HG02973 (cell line): Measurements from ENCODE around the gene GP1BA.

ENCODE experiments used
- ATAC-seq: cut with Tn5 transposase; IDR thresholded peaks from one replicate; pipeline ENCODE4 v1.9.1; 2021; ENCODE audit warnings: moderate library complexity; ENCODE audit not compliant: unreplicated experiment

GP1BA gene

DNA sequence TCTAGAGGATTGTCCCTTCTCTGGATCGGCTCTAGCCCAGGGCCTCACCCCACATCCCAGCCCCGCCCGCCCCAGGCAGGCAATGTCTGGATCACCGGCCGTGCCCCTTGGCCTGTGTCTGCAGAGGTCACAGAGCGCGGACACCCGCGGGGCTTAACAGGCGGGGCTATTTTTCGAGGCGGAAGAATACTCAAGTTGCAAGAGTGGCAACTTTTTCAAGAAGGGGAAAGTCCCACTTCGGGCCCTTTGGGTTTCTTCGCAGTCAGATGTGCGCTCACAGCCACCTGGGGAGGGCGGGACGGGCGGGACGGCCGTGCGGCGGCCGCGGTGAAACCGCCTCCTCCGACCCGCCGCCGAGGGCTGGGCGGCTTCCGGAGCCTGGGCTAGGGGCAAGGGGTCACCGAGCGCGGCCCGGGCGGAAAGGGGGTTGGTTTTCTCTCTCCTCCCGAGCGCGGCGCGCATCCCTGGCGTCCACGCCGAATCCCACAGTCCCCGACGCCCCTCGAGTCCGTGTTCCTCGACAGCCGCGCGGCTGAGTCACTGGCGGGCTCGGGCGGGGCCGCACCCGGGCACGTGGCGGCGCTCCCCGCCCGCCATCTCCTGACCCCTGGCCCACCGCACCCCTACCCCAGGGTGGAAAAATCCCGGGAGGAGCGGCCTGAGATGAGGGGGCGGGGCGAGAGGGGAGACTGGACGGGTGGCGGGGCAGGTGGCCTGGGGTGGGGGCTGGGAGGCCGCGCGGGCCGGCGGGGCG, 17.4 kb downstream of the GP1BA start:
- peak; percentile 24 for ATAC-seq

DNA sequence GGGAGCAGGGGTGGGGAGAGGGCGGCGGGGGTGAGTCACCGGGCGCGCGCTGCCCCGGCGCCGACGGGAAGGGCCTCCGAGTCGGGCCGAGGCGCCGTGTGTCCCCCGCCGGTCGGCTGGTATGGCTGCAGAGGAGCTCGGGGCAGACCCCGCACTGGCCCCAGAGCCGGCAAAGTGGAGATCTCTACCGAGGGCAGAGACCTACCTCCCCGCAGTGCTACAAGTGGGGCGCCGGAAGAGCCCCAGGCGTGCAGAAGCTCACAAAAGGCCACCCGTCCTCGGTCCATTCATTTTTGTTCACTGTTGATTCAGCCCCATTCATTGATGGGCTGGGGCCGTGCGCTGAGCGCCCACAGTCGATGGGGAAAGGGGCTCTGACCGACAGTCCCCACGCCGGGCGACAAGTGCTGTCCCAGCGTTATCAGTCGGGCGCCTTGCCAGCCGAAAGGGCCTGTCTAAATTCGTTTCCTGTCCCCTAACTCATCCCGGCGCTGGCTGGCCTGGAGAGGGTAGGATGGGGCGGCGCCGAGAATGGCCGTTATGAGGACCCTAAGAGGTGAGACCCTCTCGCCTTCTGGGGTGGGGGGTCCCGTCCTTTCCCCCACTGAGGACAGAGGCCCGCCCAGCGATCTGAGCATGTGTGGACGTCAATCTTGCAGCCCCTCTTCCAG, 18.1 kb downstream of the GP1BA start:
- peak; percentile 8 for ATAC-seq

DNA sequence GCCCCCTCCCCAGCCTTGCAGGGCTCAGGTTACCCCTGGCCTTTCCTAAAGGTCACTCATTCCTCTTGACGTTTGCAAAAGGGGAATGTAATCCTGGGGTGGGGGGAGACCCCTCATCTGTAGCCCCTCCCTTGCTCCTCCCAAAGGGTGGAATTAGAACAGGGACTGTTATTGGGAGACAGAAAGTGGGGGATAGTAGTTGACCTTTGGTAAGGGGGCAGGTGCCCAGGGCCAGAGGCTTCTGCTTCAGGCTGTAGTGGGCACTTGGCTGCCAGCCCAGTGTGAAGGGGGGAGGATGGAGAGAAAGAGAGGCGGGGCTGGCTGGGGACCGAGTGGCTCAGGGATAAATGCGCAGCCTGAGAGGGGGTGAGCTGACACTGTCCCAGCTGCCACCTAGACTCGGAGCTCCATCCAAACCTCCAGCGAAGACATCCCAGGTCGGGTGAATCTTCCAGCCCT, 18.7 kb downstream of the GP1BA start, which contains the start of gene ENO3:
Gene ENO3, plus strand, starts transcription at position 374 of the 459 bp plus-strand sequence. CDS start 711 bp downstream, outside the sequence.
- ATAC-seq = no peak

DNA sequence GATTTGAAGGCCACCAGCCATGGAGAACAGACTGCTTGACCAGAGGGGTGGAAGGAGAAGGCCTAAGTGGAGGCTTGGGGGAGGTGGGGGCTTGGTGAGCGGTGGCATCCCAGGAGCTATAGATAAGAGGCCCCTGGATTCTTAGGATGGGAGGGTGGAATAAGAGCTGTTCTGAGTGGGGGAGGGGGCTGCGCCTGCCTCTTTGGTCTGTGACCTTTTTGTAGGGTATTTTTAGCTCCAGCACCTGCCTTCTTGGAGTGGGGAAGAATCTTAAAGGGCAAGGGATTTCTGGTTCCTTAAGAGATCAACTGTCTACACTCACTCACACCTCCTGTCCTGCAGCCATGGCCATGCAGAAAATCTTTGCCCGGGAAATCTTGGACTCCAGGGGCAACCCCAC, 19.4 kb downstream of the GP1BA start:
- ATAC-seq = no peak

DNA sequence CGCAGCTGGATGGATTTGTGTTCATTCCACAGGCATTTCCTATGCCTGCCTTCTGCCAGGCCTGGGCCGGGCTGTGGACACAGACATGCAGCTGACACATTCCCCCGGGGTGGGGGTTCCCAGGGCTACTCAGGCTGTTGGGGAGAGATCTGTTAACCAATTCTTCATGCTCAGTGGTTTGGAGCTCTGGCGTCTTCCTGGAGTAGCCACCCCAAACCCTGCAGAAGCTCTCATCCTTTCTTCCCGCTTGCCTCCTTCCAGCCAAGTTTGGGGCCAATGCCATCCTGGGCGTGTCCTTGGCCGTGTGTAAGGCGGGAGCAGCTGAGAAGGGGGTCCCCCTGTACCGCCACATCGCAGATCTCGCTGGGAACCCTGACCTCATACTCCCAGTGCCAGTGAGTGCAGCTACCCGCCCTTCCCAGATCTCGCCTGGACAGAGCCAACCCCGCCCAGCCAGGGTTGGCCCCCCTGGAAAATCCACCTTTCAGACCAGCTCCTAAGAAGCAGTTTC, 21.4 kb downstream of the GP1BA start:
- no peak for ATAC-seq

DNA sequence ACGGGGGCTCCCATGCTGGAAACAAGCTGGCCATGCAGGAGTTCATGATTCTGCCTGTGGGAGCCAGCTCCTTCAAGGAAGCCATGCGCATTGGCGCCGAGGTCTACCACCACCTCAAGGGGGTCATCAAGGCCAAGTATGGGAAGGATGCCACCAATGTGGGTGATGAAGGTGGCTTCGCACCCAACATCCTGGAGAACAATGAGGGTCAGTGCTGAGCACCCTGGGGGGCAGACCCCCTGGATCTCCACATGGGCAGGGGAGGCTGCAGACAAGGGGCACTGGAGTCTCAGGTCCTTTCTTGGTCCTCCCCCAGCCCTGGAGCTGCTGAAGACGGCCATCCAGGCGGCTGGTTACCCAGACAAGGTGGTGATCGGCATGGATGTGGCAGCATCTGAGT, 23.0 kb downstream of the GP1BA start:
- ATAC-seq = no peak

DNA sequence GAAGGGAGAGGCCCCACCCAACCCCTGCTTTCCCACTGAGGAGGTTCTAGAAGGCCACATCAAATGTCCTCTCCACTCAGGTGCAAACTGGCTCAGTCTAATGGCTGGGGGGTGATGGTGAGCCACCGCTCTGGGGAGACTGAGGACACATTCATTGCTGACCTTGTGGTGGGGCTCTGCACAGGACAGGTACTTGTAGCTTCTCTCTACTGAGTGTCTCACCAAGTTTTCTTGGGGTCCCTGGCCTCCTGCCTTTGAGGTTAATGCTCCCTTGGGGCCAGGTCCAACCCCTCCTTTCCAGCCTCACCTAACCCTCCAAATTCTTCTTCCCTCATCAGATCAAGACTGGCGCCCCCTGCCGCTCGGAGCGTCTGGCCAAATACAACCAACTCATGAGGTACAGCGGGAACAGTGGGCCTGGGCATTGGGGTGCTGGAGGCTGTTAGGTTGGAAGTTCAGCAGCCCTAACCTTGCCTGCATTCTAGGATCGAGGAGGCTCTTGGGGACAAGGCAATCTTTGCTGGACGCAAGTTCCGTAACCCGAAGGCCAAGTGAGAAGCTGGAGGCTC, 24.5 kb downstream of the GP1BA start:
- ATAC-seq = no peak

DNA sequence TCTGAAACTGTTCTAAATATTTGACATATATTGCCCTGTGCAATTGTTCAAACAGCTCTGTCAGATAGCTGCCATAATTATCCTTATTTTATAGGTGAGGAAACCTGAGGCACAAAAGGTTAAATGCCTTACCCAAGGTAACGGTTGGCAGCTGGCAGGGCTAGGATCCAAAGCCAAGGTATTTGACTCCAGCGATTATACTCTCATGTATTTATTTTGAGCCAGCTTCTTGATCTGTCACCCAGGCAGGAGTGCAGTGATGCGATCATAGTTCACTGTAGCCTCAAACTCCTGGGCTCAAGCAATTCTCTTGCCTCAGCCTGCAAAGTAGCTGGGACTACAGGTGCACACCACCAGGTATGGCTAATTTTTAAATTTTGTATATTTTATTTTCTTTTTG, 26.0 kb downstream of the GP1BA start:
- no peak for ATAC-seq

DNA sequence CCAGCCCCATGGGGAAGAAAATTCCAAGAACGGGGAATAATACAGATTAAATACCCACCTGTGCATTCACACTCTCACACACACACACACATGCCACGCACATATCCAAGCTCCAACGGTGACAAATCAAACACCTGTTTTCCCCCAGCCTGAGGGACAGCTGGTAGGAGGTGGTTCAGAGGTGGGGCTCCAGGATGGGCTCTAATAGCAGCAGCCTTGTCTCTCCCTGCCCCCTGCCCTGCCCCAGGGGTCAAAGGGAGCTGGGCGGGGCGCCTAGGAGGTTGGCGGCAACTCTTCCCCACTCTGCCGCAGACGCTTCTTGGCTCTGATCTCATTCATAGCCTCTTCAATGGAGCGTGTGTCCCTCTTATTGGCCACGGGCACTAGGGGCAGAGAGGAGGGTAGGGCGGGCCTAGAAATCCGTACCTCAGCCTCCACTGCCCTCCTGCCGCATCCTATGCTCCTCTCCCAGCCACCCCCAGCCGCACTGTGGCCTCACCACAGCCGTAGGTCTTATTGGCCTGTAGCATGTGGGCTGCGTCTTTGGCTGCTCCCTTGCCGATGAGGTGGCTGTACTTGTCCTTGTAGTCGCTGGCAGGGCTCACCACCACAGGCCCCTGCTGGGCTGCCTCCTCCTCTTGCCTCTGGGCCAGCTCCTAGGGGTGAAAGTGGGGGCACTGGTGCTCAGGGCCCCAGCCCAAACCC, 27.3 kb downstream of the GP1BA start:
- no peak for ATAC-seq

DNA sequence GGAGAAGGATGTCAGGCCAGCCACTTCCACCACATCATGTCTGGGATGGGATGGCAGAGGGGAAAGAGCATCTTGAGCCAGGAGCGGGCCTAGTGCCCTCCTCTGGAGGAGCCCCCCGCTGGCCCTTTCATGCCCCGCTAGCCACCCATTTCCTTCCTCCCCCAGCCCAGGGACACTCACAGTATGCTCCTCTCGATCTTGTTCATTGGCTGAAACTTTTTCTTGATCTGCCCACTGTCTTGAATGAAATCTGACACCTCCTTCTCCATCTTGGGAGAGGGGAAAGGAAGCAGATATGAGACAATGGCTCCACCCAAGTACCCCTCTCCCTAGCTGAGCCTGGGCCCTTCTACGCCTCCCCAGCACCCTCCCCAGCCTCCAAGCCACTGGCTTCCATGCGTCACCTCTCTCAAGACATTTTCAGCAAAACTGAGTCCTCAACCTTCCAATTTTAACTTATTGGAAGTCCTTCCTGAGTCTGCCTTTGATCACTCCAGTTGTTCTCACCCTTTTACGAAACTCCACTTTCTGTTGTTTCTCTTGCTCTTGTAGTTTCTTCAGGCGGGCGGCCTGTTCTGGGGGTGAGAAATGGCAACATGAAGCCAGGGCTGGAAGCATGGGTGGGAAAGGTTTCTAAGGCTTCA, 28.3 kb downstream of the GP1BA start:
- ATAC-seq = no peak

DNA sequence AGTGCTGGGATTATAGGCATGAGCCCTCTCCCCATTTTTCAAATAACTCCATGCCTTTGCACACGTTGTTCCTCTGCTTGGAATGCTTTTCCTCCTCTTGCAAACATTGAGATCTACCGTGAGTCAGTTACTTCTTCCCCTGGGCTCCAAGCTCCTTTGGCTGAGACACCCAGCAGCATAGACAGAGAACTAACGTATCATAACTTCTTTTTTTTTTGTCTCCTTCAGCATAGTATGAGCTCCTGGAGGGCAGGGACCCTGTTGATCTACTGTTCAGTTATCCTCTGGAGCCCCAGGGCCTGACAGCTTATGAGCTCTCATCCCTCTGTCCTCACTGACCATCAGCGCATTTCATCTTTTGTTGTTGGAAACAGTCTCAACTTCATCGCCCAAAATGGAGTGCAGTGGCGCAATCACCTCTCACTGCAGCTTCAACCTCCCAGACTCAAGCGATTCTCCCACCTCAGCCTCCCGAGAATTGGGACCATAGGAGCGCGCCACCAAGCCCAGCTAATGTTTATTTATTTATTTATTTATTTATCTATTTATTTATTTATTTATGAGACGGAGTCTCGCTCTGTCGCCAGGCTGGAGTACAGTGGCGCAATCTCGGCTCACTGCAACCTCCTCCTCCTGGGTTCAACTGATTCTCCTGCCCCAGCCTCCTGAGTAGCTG, 33.4 kb downstream of the GP1BA start:
- no peak for ATAC-seq

DNA sequence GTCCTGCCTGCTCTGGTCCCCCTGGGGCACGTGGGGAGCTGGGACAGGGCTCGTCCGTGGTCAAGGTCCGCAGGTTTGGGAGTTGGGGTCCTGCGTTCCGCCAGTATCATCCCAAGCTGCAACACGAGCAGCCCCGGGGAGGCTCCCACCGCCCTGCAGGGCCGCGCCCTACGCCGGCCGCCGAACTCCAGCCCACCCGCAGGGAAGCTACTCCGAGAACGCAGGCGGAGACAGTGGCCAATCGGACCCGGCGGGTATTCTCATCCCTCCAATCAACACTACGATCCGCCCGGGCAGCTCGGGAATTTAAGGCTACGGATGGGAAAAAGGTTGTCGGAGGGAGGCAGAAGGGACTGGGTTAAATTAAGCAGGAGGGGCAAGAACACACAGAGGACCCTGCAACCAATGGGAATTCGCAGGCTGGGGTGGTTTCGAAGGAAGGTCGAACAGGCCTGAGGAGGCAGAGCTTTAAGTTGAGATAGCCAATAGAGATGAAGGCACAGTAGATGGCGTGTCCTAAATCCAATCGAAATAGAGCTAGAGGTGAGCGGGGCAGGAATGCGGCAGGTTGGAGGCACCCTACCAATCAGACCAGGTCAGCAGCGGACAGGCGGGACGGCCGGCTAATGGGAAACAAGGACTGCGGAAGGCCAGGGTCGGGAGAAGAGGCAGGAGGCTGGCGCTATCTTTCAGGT, 34.9 kb downstream of the GP1BA start:
- ATAC-seq = peak; percentile 69

DNA sequence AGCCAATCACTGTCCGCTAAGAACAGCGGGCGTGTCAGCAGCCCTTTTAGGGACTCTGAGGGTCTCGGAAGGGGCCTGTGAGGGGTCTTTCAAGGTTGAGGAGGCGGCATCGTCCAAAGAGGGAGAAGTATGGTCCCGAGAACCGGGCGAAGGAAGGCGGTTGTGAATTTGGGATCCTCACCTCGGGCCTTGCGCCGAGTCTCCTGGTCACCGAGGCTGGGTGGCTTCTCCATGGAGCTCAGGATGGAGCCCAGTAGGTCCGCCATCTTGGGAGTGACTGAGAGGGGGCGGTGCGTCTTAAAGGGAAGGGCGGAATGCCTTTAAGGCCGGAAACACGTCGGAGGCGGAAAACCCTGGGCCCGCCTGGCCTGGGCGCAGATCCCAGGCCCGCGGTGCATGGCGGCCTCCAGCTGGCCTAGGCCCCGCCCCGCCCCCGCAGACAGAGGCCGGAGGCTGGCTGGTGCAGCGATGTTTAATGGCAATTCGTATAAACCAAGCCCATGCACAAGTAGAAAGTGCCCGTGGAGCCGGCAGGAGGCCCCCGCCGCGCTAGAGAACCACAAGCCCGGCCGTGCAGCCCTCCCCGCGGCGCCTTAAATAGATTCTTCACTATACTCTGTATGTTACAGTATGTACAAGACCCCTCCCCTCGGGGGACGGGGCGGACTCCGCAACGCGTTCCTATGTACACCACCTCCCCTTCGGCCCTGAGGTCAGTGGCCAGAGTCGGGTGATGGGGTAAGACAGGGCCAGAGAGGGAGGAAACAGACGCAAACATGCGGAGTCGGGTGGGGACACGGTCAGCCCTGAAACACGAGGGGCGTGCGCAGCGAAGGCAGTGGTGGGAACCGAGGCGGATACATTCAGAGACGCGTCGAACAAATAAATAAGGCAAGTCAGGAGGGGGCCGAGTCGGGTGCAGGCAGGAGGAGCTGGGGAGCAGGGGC, 35.7 kb downstream of the GP1BA start, which contains the start of gene SPAG7:
Gene SPAG7, minus strand, starts transcription at position 279 of the 947 bp plus-strand sequence. Its CDS starts 13 bp downstream, at position 266.
- peak; percentile 49 for ATAC-seq

DNA sequence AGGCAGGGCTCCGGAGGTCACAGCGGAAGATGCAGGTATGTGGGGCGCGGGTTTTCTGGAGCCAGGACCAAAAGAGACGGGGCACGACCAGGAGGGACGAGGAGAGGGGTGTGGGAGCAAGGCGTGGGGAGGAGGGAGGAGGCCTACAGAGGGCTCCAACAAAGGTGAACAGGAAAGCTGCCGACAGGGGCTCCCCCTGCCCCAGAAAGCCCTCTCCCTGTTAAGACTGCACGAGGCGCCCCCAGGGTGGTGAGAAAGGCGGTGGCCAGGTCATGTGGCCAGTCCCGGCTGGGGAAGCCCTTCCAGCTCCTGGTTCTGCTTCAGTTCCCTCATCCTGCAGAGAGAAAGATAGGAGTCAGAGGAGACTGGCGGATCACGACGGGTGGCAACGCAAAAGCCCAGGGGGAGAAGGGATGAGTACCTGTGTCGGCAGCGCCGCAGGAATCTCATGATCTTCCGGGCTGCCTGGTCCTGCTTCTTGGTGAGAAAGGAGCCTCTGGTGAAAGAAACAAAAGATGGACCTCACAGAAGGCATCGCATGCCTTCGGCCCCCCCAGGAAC, 36.5 kb downstream of the GP1BA start:
- ATAC-seq = no peak

DNA sequence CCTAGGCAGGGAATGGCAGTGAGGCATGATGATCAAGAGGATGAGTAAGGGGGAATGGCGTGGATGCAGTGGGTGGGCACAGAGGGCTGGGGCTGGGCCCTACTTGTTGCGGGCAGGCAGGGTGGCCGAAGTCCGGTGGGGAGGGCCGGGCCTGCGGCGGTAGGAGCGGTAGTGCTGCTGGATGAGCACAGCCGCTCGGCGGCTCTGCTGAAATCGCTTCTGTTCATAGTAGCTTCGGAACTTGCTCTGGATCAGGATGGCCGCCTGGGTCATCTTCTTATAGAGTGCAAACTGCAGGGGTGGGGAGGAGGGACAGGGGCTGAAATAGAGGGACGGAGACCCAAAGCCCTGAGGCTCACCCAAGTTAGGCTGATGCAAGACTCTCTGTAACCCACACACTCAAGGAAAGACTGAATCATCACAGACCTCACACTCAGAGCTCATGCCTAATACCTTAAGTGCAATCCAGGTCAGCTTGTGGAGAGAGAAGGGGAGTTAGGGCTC, 37.0 kb downstream of the GP1BA start:
- no peak for ATAC-seq

DNA sequence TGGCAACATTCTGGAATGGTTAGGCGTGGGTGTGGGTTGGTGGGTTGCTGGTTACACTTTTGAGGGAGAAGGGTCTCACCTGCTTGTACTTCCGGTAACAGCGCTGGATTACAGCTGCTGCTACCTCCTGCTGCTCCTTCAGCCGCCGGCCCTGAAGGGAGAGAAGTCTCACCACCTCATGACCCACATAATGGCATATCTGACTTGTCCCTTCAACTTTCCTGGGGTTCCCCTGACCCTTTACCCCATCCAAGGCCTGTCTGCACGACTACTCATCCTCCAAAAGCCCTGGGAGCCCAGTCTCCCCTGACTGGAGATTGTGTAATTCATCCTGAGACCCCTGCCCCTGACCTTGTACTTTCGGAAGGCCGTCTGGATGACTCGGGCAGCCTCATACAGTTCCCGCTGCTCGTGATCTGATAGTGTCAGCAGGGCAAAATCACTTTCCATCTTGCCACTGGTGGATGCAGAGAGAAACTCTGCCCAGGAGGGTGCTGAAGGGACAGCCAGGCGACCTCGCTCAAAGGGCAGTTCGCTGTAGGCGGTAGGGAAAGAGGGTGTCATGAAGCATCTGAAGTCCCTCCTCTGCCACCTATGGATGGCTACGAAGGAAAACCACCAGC, 37.6 kb downstream of the GP1BA start:
- ATAC-seq = no peak

DNA sequence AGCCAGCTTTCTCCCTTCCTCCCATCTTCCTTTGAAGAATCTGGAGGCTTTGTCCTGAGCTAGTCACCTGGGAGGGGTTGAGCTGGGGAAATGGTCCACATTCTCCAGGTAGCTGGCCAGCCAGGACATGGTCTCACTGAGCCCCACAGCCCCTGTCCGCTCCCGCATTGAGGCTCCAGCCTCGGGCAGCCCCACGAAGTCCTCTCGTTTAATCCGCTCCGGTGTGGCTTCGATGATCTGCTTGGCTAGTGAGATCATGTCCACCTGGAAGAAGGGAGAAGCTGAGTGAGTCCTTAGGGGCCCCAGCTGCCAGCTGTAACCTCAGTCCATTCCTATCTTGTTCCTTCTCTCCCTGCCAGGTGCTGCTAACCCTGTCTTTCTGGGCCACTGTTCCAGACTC, 38.2 kb downstream of the GP1BA start:
- no peak for ATAC-seq
